ENCODE data around the gene NMNAT3.

GRCh38 chr3:139657434-139657833 lies 20.3 kb downstream of the NMNAT3 start:
- TF ChIP-seq POLR2A (IDR thresholded peaks at IDR 0.05) (no peak), POLR2AphosphoS5 (IDR thresholded peaks at IDR 0.05) (no peak), CTCF (IDR thresholded peaks at IDR 0.05) (no peak), EP300 (IDR thresholded peaks at IDR 0.05; ENCODE audit: low read depth) (no peak)

Measured in transverse colon (tissue), 4 donors.